HG03521 (cell line): Measurements from ENCODE around the gene MYH6.

Source experiments
- ATAC-seq: cut with Tn5 transposase; IDR thresholded peaks from one replicate; pipeline ENCODE4 v1.9.1; 2021; ENCODE audit warnings: mild to moderate bottlenecking, moderate library complexity; ENCODE audit not compliant: unreplicated experiment

MYH6 gene

GRCh38 chr14:23359722-23360447, 48.2 kb downstream of the MYH6 start:
- no peak for ATAC-seq

GRCh38 chr14:23359167-23359626, 48.9 kb downstream of the MYH6 start:
- ATAC-seq = no peak

GRCh38 chr14:23358553-23359166, 49.4 kb downstream of the MYH6 start:
- ATAC-seq = no peak

GRCh38 chr14:23358042-23358441, 50.0 kb downstream of the MYH6 start:
- ATAC-seq = no peak

GRCh38 chr14:23357261-23357660, 50.8 kb downstream of the MYH6 start:
- ATAC-seq = no peak

GRCh38 chr14:23356662-23357061, 51.4 kb downstream of the MYH6 start:
- no peak for ATAC-seq

- ATAC-seq = no peak
Observed at GRCh38 chr14:23355871-23356435, 52.1 kb downstream of the MYH6 start.

- ATAC-seq = no peak
Observed at GRCh38 chr14:23354990-23355389, 53.1 kb downstream of the MYH6 start.

- ATAC-seq = no peak
Observed at GRCh38 chr14:23353433-23353780, 54.7 kb downstream of the MYH6 start.

- ATAC-seq = no peak
Observed at GRCh38 chr14:23352506-23353432, 55.3 kb downstream of the MYH6 start, which contains the start of gene SLC22A17. SLC22A17 (minus strand) TSS chr14:23352887.

- ATAC-seq = no peak
Observed at GRCh38 chr14:23351681-23352505, 56.2 kb downstream of the MYH6 start.

- ATAC-seq = no peak
Observed at GRCh38 chr14:23349156-23349845, 58.8 kb downstream of the MYH6 start.

GRCh38 chr14:23348297-23348655, 59.8 kb downstream of the MYH6 start:
- ATAC-seq = no peak

- no peak for ATAC-seq
Observed at GRCh38 chr14:23347406-23348296, 60.4 kb downstream of the MYH6 start.

- no peak for ATAC-seq
Observed at GRCh38 chr14:23346693-23347405, 61.2 kb downstream of the MYH6 start.

GRCh38 chr14:23345987-23346692, 61.9 kb downstream of the MYH6 start:
- ATAC-seq = no peak

GRCh38 chr14:23344481-23344880, 63.6 kb downstream of the MYH6 start:
- no peak for ATAC-seq
